Stimulated activated CD4-positive, alpha-beta T cell treated with anti-CD3 and anti-CD28 coated beads, Interleukin-1b, Interleukin-23, amount 100 ng/mL, for 24 hours (primary cell): ENCODE results near the gene TMEM163.
A peak's percentile ranks its signal among the peaks of the same experiment; 100 is the strongest.
"Not testable (repeated sequence)": the region's sequence is repeated elsewhere in the genome, so short reads cannot be mapped to it uniquely, and the experiment has no call there.

Source experiments
- DNase-seq, 4 experiments: peaks; one replicate each; pipeline ENCODE4 v3.0.0-alpha.2; 2020; ENCODE audit warnings: low read depth in 4 of 4, low spot score in 1 of 4

Gene TMEM163

GRCh38 chr2:134665727-134666506, 52.9 kb downstream of the TMEM163 start:
- DNase-seq: no peak

GRCh38 chr2:134663451-134664450, 55.0 kb downstream of the TMEM163 start:
- no peak for DNase-seq

- no peak for DNase-seq
These were observed 56.0 kb downstream of the TMEM163 start for GRCh38 chr2:134662751-134663150.

GRCh38 chr2:134660626-134661402, 58.0 kb downstream of the TMEM163 start:
- DNase-seq: no peak

GRCh38 chr2:134659724-134660123, 59.1 kb downstream of the TMEM163 start:
- no peak for DNase-seq

- DNase-seq: no peak
These were observed 61.0 kb downstream of the TMEM163 start for GRCh38 chr2:134657650-134658250.

GRCh38 chr2:134656391-134656790, 62.4 kb downstream of the TMEM163 start:
- DNase-seq: not testable (repeated sequence)

GRCh38 chr2:134648586-134648985, 70.2 kb downstream of the TMEM163 start:
- no peak for DNase-seq

- no peak for DNase-seq
These were observed 71.1 kb downstream of the TMEM163 start for GRCh38 chr2:134647607-134648256.

- no peak for DNase-seq
These were observed 75.9 kb downstream of the TMEM163 start for GRCh38 chr2:134642938-134643337.

- DNase-seq: no peak
These were observed 78.3 kb downstream of the TMEM163 start for GRCh38 chr2:134640494-134640893.

- no peak for DNase-seq
These were observed 79.5 kb downstream of the TMEM163 start for GRCh38 chr2:134639265-134639664.

GRCh38 chr2:134636714-134637113, 82.1 kb downstream of the TMEM163 start:
- DNase-seq: no peak

- DNase-seq: no peak
These were observed 84.6 kb downstream of the TMEM163 start for GRCh38 chr2:134634054-134634753.

- DNase-seq: no peak
These were observed 88.2 kb downstream of the TMEM163 start for GRCh38 chr2:134630504-134631159.

GRCh38 chr2:134628453-134628852, 90.3 kb downstream of the TMEM163 start:
- no peak for DNase-seq

GRCh38 chr2:134626781-134627180, 92.0 kb downstream of the TMEM163 start:
- no peak for DNase-seq

GRCh38 chr2:134625311-134625710, 93.5 kb downstream of the TMEM163 start:
- no peak for DNase-seq

GRCh38 chr2:134623796-134624195, 95.0 kb downstream of the TMEM163 start:
- peak in 1 of 4 experiments; percentile 7 for DNase-seq
